Renal pelvis (tissue), 12 donors: ENCODE measurements around the gene TSPAN32. TPM values are rescaled to one million over a fixed set of nuclear protein-coding genes. Genes with fewer than 3 reads are reported as not detected.

Source experiments
- DNase-seq: peaks from one replicate; pipeline ENCODE4 v3.0.0-alpha.2; 2013
- long read RNA-seq, 16 experiments: transcript quantifications; one replicate each; lab custom pipeline, GENCODE V29; 2026
- polyA plus RNA-seq, 3 donors: library from polyadenylated mRNA; unstranded; fragments of 120-200 nt; gene quantifications; one replicate each; pipeline ENCODE4 v1.2.1, GENCODE V29; 2013; ENCODE audit not compliant: insufficient read length in 3 of 3

Gene TSPAN32
- polyA plus RNA-seq = 1 to 10 TPM; 1.7 to 2.8 (median 1.9) TPM
- long read RNA-seq, donor 1 = 0 reads
- long read RNA-seq, donor 2 = 0 reads
- long read RNA-seq, donor 3 = 0 reads
- long read RNA-seq, donor 4 = 0 reads
- long read RNA-seq, donor 5 = 0 reads
- long read RNA-seq, donor 6 = 0 reads
- long read RNA-seq, donor 7, partial matches to known transcripts = 0 of 1 reads
- long read RNA-seq, donor 7, other reads (novel, unspliced or antisense) = 0 of 1 reads
- long read RNA-seq, donor 8 = 0 reads
- long read RNA-seq, donor 9 = 0 reads
- long read RNA-seq, donor 10 = 0 reads
- long read RNA-seq, donor 11 = 0 reads
- long read RNA-seq, donor 12 = 0 reads
- long read RNA-seq, donor 13 = 0 reads
- long read RNA-seq, donor 14 = 0 reads
- long read RNA-seq, donor 15 = 0 reads
- long read RNA-seq, donor 16 = 0 reads

- DNase-seq = no peak
Observed at GRCh38 chr11:2301631-2302305, at the start of gene TSPAN32, which contains the start of gene C11orf21. Gene TSPAN32 (plus strand): TSS chr11:2302013. CDS start chr11:2302150, 137 bp downstream. Gene C11orf21 (minus strand): TSS chr11:2301918. CDS start chr11:2301808, 110 bp downstream.

- DNase-seq = no peak
Observed at GRCh38 chr11:2252018-2252417, 49.8 kb upstream of the TSPAN32 start.

- DNase-seq = no peak
Observed at GRCh38 chr11:2256293-2256913, 45.4 kb upstream of the TSPAN32 start.

- DNase-seq = peak; percentile 60
Observed at GRCh38 chr11:2256951-2257700, 44.7 kb upstream of the TSPAN32 start.

- no peak for DNase-seq
Observed at GRCh38 chr11:2258501-2259465, 43.0 kb upstream of the TSPAN32 start.

- DNase-seq = no peak
Observed at GRCh38 chr11:2259466-2259830, 42.4 kb upstream of the TSPAN32 start.

- no peak for DNase-seq
Observed at GRCh38 chr11:2259897-2260451, 41.8 kb upstream of the TSPAN32 start.

GRCh38 chr11:2260491-2261364 is 41.1 kb upstream of the TSPAN32 start:
- no peak for DNase-seq

GRCh38 chr11:2261436-2262230 is 40.2 kb upstream of the TSPAN32 start:
- DNase-seq = no peak

GRCh38 chr11:2262301-2263070 is 39.3 kb upstream of the TSPAN32 start:
- DNase-seq = no peak

- DNase-seq = no peak
Observed at GRCh38 chr11:2263071-2263565, 38.7 kb upstream of the TSPAN32 start.

GRCh38 chr11:2263724-2264360 is 38.0 kb upstream of the TSPAN32 start:
- no peak for DNase-seq

GRCh38 chr11:2264366-2265053 is 37.3 kb upstream of the TSPAN32 start:
- DNase-seq = no peak

GRCh38 chr11:2265396-2265795 is 36.4 kb upstream of the TSPAN32 start:
- no peak for DNase-seq

- no peak for DNase-seq
Observed at GRCh38 chr11:2265854-2266585, 35.8 kb upstream of the TSPAN32 start.
